DND-41 (cell line): Measurements from ENCODE around the gene TNFAIP8.

Experiments used
- EZH2 ChIP-seq: IDR thresholded peaks from 3 replicates; pipeline ENCODE4 v1.6.1; 2012; ENCODE audit warnings: borderline replicate concordance, low read depth, mild to moderate bottlenecking, moderate library complexity, low read length, inconsistent platforms; ENCODE audit not compliant: severe bottlenecking
- TF ChIP-seq, protein P1 (sequence below): IDR thresholded peaks from 2 replicates; pipeline ENCODE4 v1.5.1; 2012; ENCODE audit warnings: borderline replicate concordance, low read length, moderate library complexity, mild to moderate bottlenecking; ENCODE audit not compliant: poor library complexity, severe bottlenecking; ENCODE audit errors: extremely low read depth

DNA sequence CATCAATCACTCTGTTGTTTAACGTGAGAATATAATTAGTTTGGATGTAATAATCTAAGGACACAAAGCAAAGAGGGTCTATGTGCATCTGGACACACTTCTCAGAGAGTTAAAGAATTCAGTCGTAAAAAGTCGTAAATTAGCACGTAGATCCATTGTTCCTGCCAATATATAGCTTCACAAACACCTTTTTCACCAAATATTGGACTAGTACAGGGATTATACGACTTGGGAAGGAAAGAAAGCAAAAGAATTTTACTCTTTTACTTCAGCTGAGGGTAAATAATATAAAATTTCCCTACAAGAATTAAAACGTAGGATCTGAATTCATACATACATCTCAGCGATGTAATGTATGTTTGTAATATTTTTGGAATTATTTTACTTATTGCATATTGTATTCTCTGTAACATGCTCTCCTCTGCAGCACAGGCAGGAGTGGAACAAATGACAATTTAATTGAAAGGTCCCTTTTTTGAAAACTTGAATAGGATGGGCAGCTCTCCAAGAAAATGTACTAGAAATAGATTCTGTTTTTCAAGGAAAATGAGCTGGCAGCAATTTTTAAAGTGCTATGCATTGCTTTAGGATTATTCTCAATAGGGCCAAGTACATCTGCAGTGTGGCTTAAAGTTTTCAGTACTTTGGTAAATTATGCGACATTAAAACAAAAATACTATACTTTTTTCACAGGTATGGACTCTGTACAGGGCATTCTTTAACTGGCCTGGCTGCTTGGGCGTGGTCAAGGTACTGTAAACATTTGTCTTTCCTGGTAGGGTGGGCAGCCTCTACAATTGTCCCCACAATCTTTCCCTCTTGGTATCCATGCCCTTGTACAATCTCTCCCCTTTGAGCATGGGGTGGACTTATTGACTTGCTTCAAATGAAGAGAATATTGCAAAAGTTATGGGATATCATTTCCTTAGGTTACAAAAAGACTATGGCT is 56.7 kb downstream of the TNFAIP8 start:
- TF ChIP-seq EZH2: no peak
- TF ChIP-seq, protein P1, sequence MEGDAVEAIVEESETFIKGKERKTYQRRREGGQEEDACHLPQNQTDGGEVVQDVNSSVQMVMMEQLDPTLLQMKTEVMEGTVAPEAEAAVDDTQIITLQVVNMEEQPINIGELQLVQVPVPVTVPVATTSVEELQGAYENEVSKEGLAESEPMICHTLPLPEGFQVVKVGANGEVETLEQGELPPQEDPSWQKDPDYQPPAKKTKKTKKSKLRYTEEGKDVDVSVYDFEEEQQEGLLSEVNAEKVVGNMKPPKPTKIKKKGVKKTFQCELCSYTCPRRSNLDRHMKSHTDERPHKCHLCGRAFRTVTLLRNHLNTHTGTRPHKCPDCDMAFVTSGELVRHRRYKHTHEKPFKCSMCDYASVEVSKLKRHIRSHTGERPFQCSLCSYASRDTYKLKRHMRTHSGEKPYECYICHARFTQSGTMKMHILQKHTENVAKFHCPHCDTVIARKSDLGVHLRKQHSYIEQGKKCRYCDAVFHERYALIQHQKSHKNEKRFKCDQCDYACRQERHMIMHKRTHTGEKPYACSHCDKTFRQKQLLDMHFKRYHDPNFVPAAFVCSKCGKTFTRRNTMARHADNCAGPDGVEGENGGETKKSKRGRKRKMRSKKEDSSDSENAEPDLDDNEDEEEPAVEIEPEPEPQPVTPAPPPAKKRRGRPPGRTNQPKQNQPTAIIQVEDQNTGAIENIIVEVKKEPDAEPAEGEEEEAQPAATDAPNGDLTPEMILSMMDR: no peak
